ENCODE results near the gene LEF1.

GRCh38 chr4:108058685-108059440 is 109.9 kb downstream of the LEF1 start:
- TF ChIP-seq EZH2 (IDR thresholded peaks at IDR 0.05; ENCODE audit: low read length, missing control alignments) (no peak), CTCF (conservative IDR thresholded peaks at IDR 0.05 in 1 of 2, IDR thresholded peaks at IDR 0.05 in 1 of 2; ENCODE audit: low read depth in 1 of 2, low read length in 2 of 2) (no peak)
